Neural progenitor cell (in vitro differentiated cells): ENCODE data around the gene HERC2. TPM values are rescaled to one million over a fixed set of nuclear protein-coding genes. Genes with fewer than 3 reads are reported as not detected.

Experiments used
- DNase-seq: peaks from one replicate; pipeline ENCODE4 v3.0.0-alpha.2; 2016; ENCODE audit warnings: low spot score
- H2AFZ ChIP-seq: fragments of 200-600 bp; sonication (generic); replicated peaks from 2 replicates; pipeline ENCODE4 v1.6.1; 2016; ENCODE audit warnings: antibody characterized with exemption
- H3F3A ChIP-seq: fragments of 200-600 bp; sonication (generic); 2 replicates; pipeline ENCODE4 v1.6.1; 2016; ENCODE audit warnings: antibody characterized with exemption, low read depth
- H3K27ac ChIP-seq: fragments of 200-600 bp; sonication (generic); 2 replicates; pipeline ENCODE4 v1.5.1; 2016; ENCODE audit warnings: mild to moderate bottlenecking
- H3K27me3 ChIP-seq: fragments of 200-600 bp; sonication (generic); 2 replicates; pipeline ENCODE4 v1.6.1; 2016; ENCODE audit warnings: mild to moderate bottlenecking, moderate library complexity
- H3K36me3 ChIP-seq: fragments of 200-600 bp; sonication (generic); 2 replicates; pipeline ENCODE4 v1.5.1; 2016
- H3K4me1 ChIP-seq: fragments of 200-600 bp; sonication (generic); 2 replicates; pipeline ENCODE4 v1.6.1; 2016; ENCODE audit warnings: mixed run types
- H3K4me2 ChIP-seq: fragments of 200-600 bp; sonication (generic); 2 replicates; pipeline ENCODE4 v1.6.1; 2016
- H3K4me3 ChIP-seq: fragments of 200-600 bp; sonication (generic); 2 replicates; pipeline ENCODE4 v1.5.1; 2016
- H3K79me2 ChIP-seq: fragments of 200-600 bp; sonication (generic); 2 replicates; pipeline ENCODE4 v1.6.1; 2016; ENCODE audit warnings: low read depth
- H3K9ac ChIP-seq: fragments of 200-600 bp; sonication (generic); 2 replicates; pipeline ENCODE4 v1.6.1; 2016
- H3K9me3 ChIP-seq: fragments of 200-600 bp; sonication (generic); 2 replicates; pipeline ENCODE4 v1.5.1; 2016; ENCODE audit warnings: low read depth
- H4K20me1 ChIP-seq: fragments of 200-600 bp; sonication (generic); 2 replicates; pipeline ENCODE4 v1.6.1; 2016; ENCODE audit warnings: low read depth
- H3K27ac Mint-ChIP-seq: 3 replicates; pipeline ENCODE4 v1.8.0; 2021; ENCODE audit warnings: mixed read lengths
- H3K27me3 Mint-ChIP-seq: 2 replicates; pipeline ENCODE4 v1.8.0; 2022; ENCODE audit warnings: low read depth, mild to moderate bottlenecking, inconsistent platforms, moderate library complexity, mixed read lengths; ENCODE audit not compliant: insufficient read depth
- H3K36me3 Mint-ChIP-seq: 3 replicates; pipeline ENCODE4 v1.8.0; 2021; ENCODE audit warnings: mixed read lengths
- H3K4me1 Mint-ChIP-seq: 3 replicates; pipeline ENCODE4 v1.8.0; 2021; ENCODE audit warnings: mixed read lengths
- H3K4me3 Mint-ChIP-seq: 3 replicates; pipeline ENCODE4 v1.8.0; 2021; ENCODE audit warnings: mild to moderate bottlenecking, moderate library complexity, mixed read lengths
- H3K9me3 Mint-ChIP-seq: 3 replicates; pipeline ENCODE4 v1.8.0; 2020; ENCODE audit warnings: mixed read lengths
- CTCF ChIP-seq: fragments of 200-600 bp; sonication (generic); IDR thresholded peaks from 2 replicates; pipeline ENCODE4 v1.5.1; 2017; ENCODE audit warnings: antibody characterized with exemption, mild to moderate bottlenecking
- EZH2 ChIP-seq: fragments of 200-600 bp; sonication (generic); IDR thresholded peaks from 2 replicates; pipeline ENCODE4 v1.6.1; 2017; ENCODE audit warnings: antibody characterized with exemption, mild to moderate bottlenecking, moderate library complexity
- EZH2phosphoT487 ChIP-seq: fragments of 200-600 bp; sonication (generic); IDR thresholded peaks from 2 replicates; pipeline ENCODE4 v1.6.1; 2017; ENCODE audit warnings: antibody characterized with exemption
- total RNA-seq: library from RNA; depleted of rRNA; stranded (reverse); fragments of >200 nt; gene quantifications from 2 replicates; pipeline ENCODE4 v1.2.3, GENCODE V29; 2015; ENCODE audit warnings: low replicate concordance

The HERC2 gene
- total RNA-seq, 1 donor from 2014 or later: 15.3 TPM

- Mint-ChIP-seq H3K4me3 (no peak overlapping the region), H3K9me3 (no peaks in the 10 kb centered on the region), H3K36me3 (peaks cover 21% of the 10 kb centered on the region), H3K27ac (no peak overlapping the region), H3K4me1 (peaks cover 14% of the 10 kb centered on the region), H3K27me3 (peaks cover 2% of the 10 kb centered on the region)
- Histone ChIP-seq H3F3A (no peaks in the 10 kb centered on the region), H2AFZ (no peak overlapping the region), H3K27me3 (no peaks in the 10 kb centered on the region), H3K4me1 (no peaks in the 10 kb centered on the region), H3K36me3 (peaks cover 3% of the 10 kb centered on the region), H3K9ac (no peak overlapping the region), H4K20me1 (no peaks in the 10 kb centered on the region), H3K27ac (no peak overlapping the region), H3K9me3 (no peaks in the 10 kb centered on the region), H3K4me3 (no peak overlapping the region), H3K79me2 (no peaks in the 10 kb centered on the region), H3K4me2 (no peak overlapping the region)
- TF ChIP-seq CTCF: no peak
- no peak for TF ChIP-seq EZH2phosphoT487
- no peak for TF ChIP-seq EZH2
- no peak for DNase-seq
Observed at GRCh38 chr15:28192772-28193171, 129.2 kb downstream of the HERC2 start.

- Mint-ChIP-seq H3K27me3 (peaks cover 2% of the 10 kb centered on the region), H3K27ac (no peak overlapping the region), H3K36me3 (peaks cover 26% of the 10 kb centered on the region), H3K4me3 (no peak overlapping the region), H3K4me1 (peaks cover 14% of the 10 kb centered on the region), H3K9me3 (no peaks in the 10 kb centered on the region)
- H4K20me1 ChIP-seq: no peaks in the 10 kb centered on the region
- H3K9me3 ChIP-seq: no peaks in the 10 kb centered on the region
- no peak overlapping the region for H2AFZ ChIP-seq
- H3K4me2 ChIP-seq: no peak overlapping the region
- no peaks in the 10 kb centered on the region for H3K4me1 ChIP-seq
- H3K4me3 ChIP-seq: no peak overlapping the region
- H3K27me3 ChIP-seq: no peaks in the 10 kb centered on the region
- H3F3A ChIP-seq: no peaks in the 10 kb centered on the region
- no peaks in the 10 kb centered on the region for H3K79me2 ChIP-seq
- peaks cover 3% of the 10 kb centered on the region for H3K36me3 ChIP-seq
- DNase-seq: peak; percentile 38
- H3K9ac ChIP-seq: no peak overlapping the region
- no peak for TF ChIP-seq EZH2phosphoT487
- peak; percentile 38 for TF ChIP-seq CTCF
- no peak overlapping the region for H3K27ac ChIP-seq
Observed at GRCh38 chr15:28191832-28192231, 130.1 kb downstream of the HERC2 start.

- H3F3A ChIP-seq: no peaks in the 10 kb centered on the region
- H3K36me3 Mint-ChIP-seq: peaks cover 25% of the 10 kb centered on the region
- H3K9me3 Mint-ChIP-seq: no peaks in the 10 kb centered on the region
- H3K27ac ChIP-seq: no peak overlapping the region
- H3K27me3 ChIP-seq: no peaks in the 10 kb centered on the region
- no peaks in the 10 kb centered on the region for H3K79me2 ChIP-seq
- H3K9ac ChIP-seq: no peak overlapping the region
- no peak overlapping the region for H3K4me2 ChIP-seq
- no peak overlapping the region for H3K4me3 Mint-ChIP-seq
- DNase-seq: no peak
- H3K27me3 Mint-ChIP-seq: peaks cover 2% of the 10 kb centered on the region
- H3K4me1 ChIP-seq: no peaks in the 10 kb centered on the region
- no peaks in the 10 kb centered on the region for H4K20me1 ChIP-seq
- TF ChIP-seq CTCF (no peak), EZH2phosphoT487 (no peak), EZH2 (no peak)
- H2AFZ ChIP-seq: no peak overlapping the region
- peaks cover 14% of the 10 kb centered on the region for H3K4me1 Mint-ChIP-seq
- H3K4me3 ChIP-seq: no peak overlapping the region
- H3K9me3 ChIP-seq: no peaks in the 10 kb centered on the region
- H3K36me3 ChIP-seq: peaks cover 3% of the 10 kb centered on the region
- no peak overlapping the region for H3K27ac Mint-ChIP-seq
Observed at GRCh38 chr15:28190391-28191174, 131.4 kb downstream of the HERC2 start.
